IMR-90 (cell line): ENCODE measurements around the gene REXO5. TPM values are rescaled to one million over a fixed set of nuclear protein-coding genes. Genes with fewer than 3 reads are reported as not detected.

Source experiments
- ATAC-seq: fragments of 200-7000 bp; cut with Tn5 transposase; 2 replicates; pipeline ENCODE4 v1.9.1; 2020; ENCODE audit warnings: low read depth, mild to moderate bottlenecking, moderate library complexity
- BruUV-seq: library from RNA; stranded (reverse); fragments of 400-500 nt; replicated peaks from 2 replicates; lab custom pipeline; 2021; lab: Mats Ljungman, UMichigan
- CTCF ChIA-PET: fragments of 300-600 bp; formaldehyde crosslinking; extraction: SDS; loops from one replicate; lab custom pipeline; 2021; ENCODE audit warnings: antibody characterized with exemption; lab: Yijun Ruan, JAX
- POLR2A ChIA-PET: fragments of 300-600 bp; sonication (Branson Sonifier 250); formaldehyde crosslinking; loops from one replicate; lab custom pipeline; 2022; ENCODE audit warnings: antibody characterized with exemption; ENCODE audit not compliant: unreplicated experiment; lab: Charles Lee
- DNase-seq: peaks from one replicate; pipeline ENCODE4 v3.0.0; 2013
- H2AFZ ChIP-seq: replicated peaks from 2 replicates; pipeline ENCODE3; 2013; ENCODE audit warnings: low read length, mild to moderate bottlenecking; ENCODE audit not compliant: poor library complexity
- H2AK5ac ChIP-seq: 2 replicates; pipeline ENCODE4 v1.6.1; 2013; ENCODE audit warnings: low read depth, low read length, inconsistent platforms
- H2AK9ac ChIP-seq: replicated peaks from 2 replicates; pipeline ENCODE3; 2013; ENCODE audit warnings: mild to moderate bottlenecking, low read depth, low read length, moderate library complexity; ENCODE audit not compliant: poor library complexity
- H2BK120ac ChIP-seq: 2 replicates; pipeline ENCODE4 v1.6.1; 2013; ENCODE audit warnings: low read depth, low read length, inconsistent platforms
- H2BK15ac ChIP-seq: 3 replicates; pipeline ENCODE4 v1.6.1; 2013; ENCODE audit warnings: low read depth, low read length, inconsistent platforms
- H2BK20ac ChIP-seq: 2 replicates; pipeline ENCODE4 v1.6.1; 2013; ENCODE audit warnings: low read depth, mild to moderate bottlenecking, inconsistent platforms, low read length, moderate library complexity
- H2BK5ac ChIP-seq: 2 replicates; pipeline ENCODE4 v1.6.1; 2013; ENCODE audit warnings: mild to moderate bottlenecking, low read depth, low read length, inconsistent platforms; ENCODE audit not compliant: poor library complexity, severe bottlenecking
- H3K14ac ChIP-seq: replicated peaks from 2 replicates; pipeline ENCODE4 v1.6.1; 2013; ENCODE audit warnings: low read depth, low read length, inconsistent platforms
- H3K18ac ChIP-seq: 2 replicates; pipeline ENCODE4 v1.6.1; 2013; ENCODE audit warnings: low read depth, low read length, control low read depth
- H3K23ac ChIP-seq: 2 replicates; pipeline ENCODE4 v1.6.1; 2013; ENCODE audit warnings: low read depth, low read length, inconsistent platforms
- H3K27ac ChIP-seq: 2 replicates; pipeline ENCODE4 v1.5.1; 2013; ENCODE audit warnings: mild to moderate bottlenecking, control low read depth, low read length; ENCODE audit not compliant: insufficient read depth
- H3K27me3 ChIP-seq: 2 replicates; pipeline ENCODE4 v1.6.1; 2013; ENCODE audit warnings: low read length; ENCODE audit not compliant: control insufficient read depth, insufficient read depth
- H3K36me3 ChIP-seq: 2 replicates; pipeline ENCODE4 v1.6.1; 2013; ENCODE audit warnings: low read length, mixed read lengths; ENCODE audit not compliant: control insufficient read depth, insufficient read depth
- H3K4ac ChIP-seq: 2 replicates; pipeline ENCODE4 v1.6.1; 2013; ENCODE audit warnings: low read depth, low read length, inconsistent platforms
- H3K4me1 ChIP-seq: 2 replicates; pipeline ENCODE4 v1.6.1; 2013; ENCODE audit warnings: low read length, mixed read lengths; ENCODE audit not compliant: control insufficient read depth, insufficient read depth
- H3K4me2 ChIP-seq: 2 replicates; pipeline ENCODE4 v1.6.1; 2013; ENCODE audit warnings: low read depth, mild to moderate bottlenecking, control low read depth, low read length, moderate library complexity
- H3K4me3 ChIP-seq: 2 replicates; pipeline ENCODE4 v1.5.1; 2013; ENCODE audit warnings: low read depth, mild to moderate bottlenecking, control low read depth, low read length, moderate library complexity; ENCODE audit not compliant: insufficient read depth
- H3K56ac ChIP-seq: 2 replicates; pipeline ENCODE4 v1.6.1; 2013; ENCODE audit warnings: low read length, inconsistent platforms; ENCODE audit not compliant: insufficient read depth; ENCODE audit errors: extremely low read depth
- H3K79me1 ChIP-seq, 2 experiments: 2 replicates each; pipeline ENCODE4 v1.6.1; 2013; ENCODE audit warnings: low read length in 2 of 2, inconsistent platforms in 1 of 2, low read depth in 1 of 2
- H3K9ac ChIP-seq: 2 replicates; pipeline ENCODE4 v1.6.1; 2013; ENCODE audit warnings: low read depth, low read length, control low read depth
- H3K9me1 ChIP-seq: 2 replicates; pipeline ENCODE4 v1.6.1; 2013; ENCODE audit warnings: low read length, inconsistent platforms; ENCODE audit not compliant: insufficient read depth
- H3K9me3 ChIP-seq: 2 replicates; pipeline ENCODE4 v1.6.1; 2013; ENCODE audit warnings: low read length; ENCODE audit not compliant: control insufficient read depth, insufficient read depth
- H4K20me1 ChIP-seq: 2 replicates; pipeline ENCODE4 v1.6.1; 2013; ENCODE audit warnings: low read length, inconsistent platforms; ENCODE audit not compliant: insufficient read depth
- H4K5ac ChIP-seq: 2 replicates; pipeline ENCODE4 v1.6.1; 2013; ENCODE audit warnings: mild to moderate bottlenecking, low read depth, low read length, control low read depth
- H4K8ac ChIP-seq, 2 experiments: 2 replicates each; pipeline ENCODE4 v1.6.1; 2013; ENCODE audit warnings: low read depth in 2 of 2, low read length in 2 of 2, control low read depth in 1 of 2, inconsistent platforms in 1 of 2
- H4K91ac ChIP-seq: 2 replicates; pipeline ENCODE4 v1.6.1; 2013; ENCODE audit warnings: low read depth, low read length, inconsistent platforms; ENCODE audit not compliant: insufficient read depth
- CHD1 ChIP-seq: IDR thresholded peaks from 2 replicates; pipeline ENCODE4 v1.6.1; 2012; ENCODE audit warnings: low read depth, low read length, improper control_type of control experiment
- RAD21 ChIP-seq: IDR thresholded peaks from 2 replicates; pipeline ENCODE4 v1.6.1; 2012; ENCODE audit warnings: low read length, improper control_type of control experiment
- WGBS, 2 experiments: methylation state at CpG; one replicate each; pipeline versions ENCODE4 v1.1.5 to v1.1.7; 2013; ENCODE audit warnings: missing lambda C conversion rate in 2 of 2; ENCODE audit not compliant: insufficient read length in 1 of 2; ENCODE audit errors: extremely low coverage in 2 of 2; 5-methylcytosine and 5-hydroxymethylcytosine counted together
- dilution Hi-C: fragments of 300-500 bp; cut with HindIII; formaldehyde crosslinking; loops from one replicate; pipeline ENCODE4 v1.14.3; 2018; ENCODE audit warnings: low sequenced_read_pairs; ENCODE audit not compliant: unreplicated experiment
- in situ Hi-C: fragments of 300-500 bp; cut with MboI; formaldehyde crosslinking; loops from 3 replicates; pipeline ENCODE4 v1.14.3; 2019; ENCODE audit warnings: low sequenced_read_pairs, inconsistent platforms, mixed read lengths
- intact Hi-C: fragments of 100-400 bp; cut with micrococcal nuclease; formaldehyde crosslinking; loops from 2 replicates; pipeline ENCODE4 v1.10.0; 2022
- polyA plus RNA-seq, 3 experiments: library from polyadenylated mRNA; depleted of rRNA; stranded (reverse); fragments of >200 nt; gene quantifications; 2 replicates each; pipeline ENCODE4 v1.2.3, GENCODE V29; 2012; ENCODE audit warnings: low replicate concordance in 1 of 3
- total RNA-seq: library from RNA; depleted of rRNA; stranded (reverse); fragments of >200 nt; gene quantifications from 2 replicates; pipeline ENCODE4 v1.2.3, GENCODE V29; 2012

Gene REXO5
- total and polyA plus RNA-seq, 2 of the 4 experiments (the other 2 are of a cell fraction), result 3.7 to 7.0 TPM

GRCh38 chr16:20798364-20798763 is 8.0 kb upstream of the REXO5 start:
- Histone ChIP-seq H3K23ac (no peak overlapping the region), H3K9me3 (no peaks in the 10 kb centered on the region), H4K20me1 (no peaks in the 10 kb centered on the region), H3K14ac (no peak overlapping the region), H4K5ac (no peak overlapping the region), H2BK120ac (no peak overlapping the region), H3K4me3 (no peak overlapping the region), H2AK5ac (no peak overlapping the region), H3K4me1 (no peaks in the 10 kb centered on the region), H2BK20ac (no peak overlapping the region), H3K27ac (no peak overlapping the region), H3K56ac (no peak overlapping the region), H4K8ac (no peak overlapping the region), H2AFZ (no peak overlapping the region), H3K9ac (no peak overlapping the region), H3K18ac (no peak overlapping the region), H4K91ac (no peak overlapping the region), H3K79me1 (no peaks in the 10 kb centered on the region), H3K9me1 (no peaks in the 10 kb centered on the region), H3K4me2 (no peak overlapping the region), H2BK5ac (no peak overlapping the region), H3K27me3 (no peaks in the 10 kb centered on the region), H3K4ac (no peak overlapping the region), H2BK15ac (no peak overlapping the region), H3K36me3 (no peaks in the 10 kb centered on the region; the same call in 1 of the 2 replicates), H2AK9ac (no peak overlapping the region)
- DNase-seq (peak; percentile 3), ATAC-seq (no peak)
- WGBS, 2 experiments, result no CpG with 5 or more reads among the region's 2 CpGs
- intact Hi-C loops, result no loop called here
- dilution Hi-C loops, result no loop called here
- in situ Hi-C loops, result no loop called here
- BruUV-seq, result no TSS peak
- ChIA-PET POLR2A (no interaction called here), CTCF (no interaction called here)
- no peak for TF ChIP-seq RAD21
- no peak for TF ChIP-seq CHD1
